Astrocyte of the cerebellum (primary cell): ENCODE results near the gene ZNF763.

Source experiments
- DNase-seq: peaks from one replicate; pipeline ENCODE4 v3.0.0-alpha.2; 2011; ENCODE audit warnings: low read depth
- H3K4me3 ChIP-seq: 2 replicates; pipeline ENCODE4 v1.5.1; 2011; ENCODE audit warnings: mild to moderate bottlenecking, low read depth, low read length, moderate library complexity
- CTCF ChIP-seq: IDR thresholded peaks from 2 replicates; pipeline ENCODE4 v1.5.1; 2012; ENCODE audit warnings: low read length, low read depth, moderate library complexity, mild to moderate bottlenecking; ENCODE audit errors: missing control alignments
- in situ Hi-C: cut with HindIII; loops from 2 replicates; pipeline ENCODE4 v1.10.0; 2017; ENCODE audit warnings: low sequenced_read_pairs

Gene ZNF763

GRCh38 chr19:11973019-11973810 lies 8.4 kb downstream of the ZNF763 start:
- no peak for DNase-seq
- no peak for TF ChIP-seq CTCF
- H3K4me3 ChIP-seq, result no peak overlapping the region
- in situ Hi-C loops, result no loop called here

- in situ Hi-C loops, result no loop called here
- TF ChIP-seq CTCF, result no peak
- no peak overlapping the region for H3K4me3 ChIP-seq
- DNase-seq, result no peak
These were observed 13.8 kb downstream of the ZNF763 start for GRCh38 chr19:11978492-11979100.

GRCh38 chr19:11979527-11979926 lies 14.7 kb downstream of the ZNF763 start:
- TF ChIP-seq CTCF, result no peak
- in situ Hi-C loops, result no loop called here
- H3K4me3 ChIP-seq, result no peak overlapping the region
- no peak for DNase-seq

GRCh38 chr19:11982526-11982925 lies 17.7 kb downstream of the ZNF763 start:
- in situ Hi-C loops, result no loop called here
- no peak overlapping the region for H3K4me3 ChIP-seq
- DNase-seq, result no peak
- TF ChIP-seq CTCF, result no peak

- TF ChIP-seq CTCF, result no peak
- no peak overlapping the region for H3K4me3 ChIP-seq
- in situ Hi-C loops, result no loop called here
- DNase-seq, result no peak
These were observed 20.1 kb downstream of the ZNF763 start for GRCh38 chr19:11984986-11985385.

GRCh38 chr19:11986754-11987153 lies 21.9 kb downstream of the ZNF763 start:
- no peak overlapping the region for H3K4me3 ChIP-seq
- no peak for TF ChIP-seq CTCF
- DNase-seq, result no peak
- in situ Hi-C loops, result no loop called here
